KMS-11 (cell line): Measurements from ENCODE around the gene ZIC4.

Experiments
- H2AFZ ChIP-seq: fragments of 200-600 bp; sonication (generic); 2 replicates; pipeline ENCODE4 v1.6.1; 2016; ENCODE audit warnings: antibody characterized with exemption, mixed run types, low read depth
- H3K27ac ChIP-seq: fragments of 200-600 bp; sonication (generic); 2 replicates; pipeline ENCODE4 v1.6.1; 2016; ENCODE audit warnings: mild to moderate bottlenecking, mixed run types
- H3K27me3 ChIP-seq: fragments of 200-600 bp; sonication (generic); 2 replicates; pipeline ENCODE4 v1.6.1; 2017; ENCODE audit warnings: mild to moderate bottlenecking, low read depth, mixed run types, moderate library complexity; ENCODE audit not compliant: insufficient read depth
- H3K36me3 ChIP-seq: fragments of 200-600 bp; sonication (generic); 2 replicates; pipeline ENCODE4 v1.6.1; 2017; ENCODE audit warnings: mild to moderate bottlenecking, mixed run types; ENCODE audit not compliant: insufficient read depth
- H3K4me1 ChIP-seq: fragments of 200-600 bp; sonication (generic); 2 replicates; pipeline ENCODE4 v1.6.1; 2016; ENCODE audit warnings: mild to moderate bottlenecking, low read depth, mixed run types; ENCODE audit not compliant: poor library complexity, severe bottlenecking
- H3K4me2 ChIP-seq: fragments of 200-600 bp; sonication (generic); 2 replicates; pipeline ENCODE4 v1.7.0; 2016; ENCODE audit warnings: mild to moderate bottlenecking, mixed run types
- H3K4me3 ChIP-seq: fragments of 200-600 bp; sonication (generic); IDR thresholded peaks from 2 replicates; pipeline ENCODE4 v1.6.1; 2017; ENCODE audit warnings: low read depth, low read length, mixed read lengths; ENCODE audit not compliant: insufficient read depth
- H3K79me2 ChIP-seq: fragments of 200-600 bp; sonication (generic); 2 replicates; pipeline ENCODE4 v1.6.1; 2016; ENCODE audit warnings: low read depth, mixed run types; ENCODE audit not compliant: insufficient read depth
- H3K9ac ChIP-seq: fragments of 200-600 bp; sonication (generic); 2 replicates; pipeline ENCODE4 v1.6.1; 2016; ENCODE audit warnings: mild to moderate bottlenecking, mixed run types
- H4K20me1 ChIP-seq: fragments of 200-600 bp; sonication (generic); 2 replicates; pipeline ENCODE4 v1.6.1; 2016; ENCODE audit warnings: mild to moderate bottlenecking, mixed run types; ENCODE audit not compliant: insufficient read depth
- CTCF ChIP-seq: fragments of 200-600 bp; sonication (generic); conservative IDR thresholded peaks from 2 replicates; pipeline ENCODE4 v1.6.1; 2017; ENCODE audit warnings: low read depth, mild to moderate bottlenecking, antibody characterized with exemption, low read length, moderate library complexity, mixed read lengths

Gene ZIC4

GRCh38 chr3:147404000-147404799, 2.1 kb downstream of the ZIC4 start:
- Histone ChIP-seq H3K79me2 (no peaks in the 10 kb centered on the region), H3K27me3 (no peaks in the 10 kb centered on the region), H3K4me2 (no peak overlapping the region)

DNA sequence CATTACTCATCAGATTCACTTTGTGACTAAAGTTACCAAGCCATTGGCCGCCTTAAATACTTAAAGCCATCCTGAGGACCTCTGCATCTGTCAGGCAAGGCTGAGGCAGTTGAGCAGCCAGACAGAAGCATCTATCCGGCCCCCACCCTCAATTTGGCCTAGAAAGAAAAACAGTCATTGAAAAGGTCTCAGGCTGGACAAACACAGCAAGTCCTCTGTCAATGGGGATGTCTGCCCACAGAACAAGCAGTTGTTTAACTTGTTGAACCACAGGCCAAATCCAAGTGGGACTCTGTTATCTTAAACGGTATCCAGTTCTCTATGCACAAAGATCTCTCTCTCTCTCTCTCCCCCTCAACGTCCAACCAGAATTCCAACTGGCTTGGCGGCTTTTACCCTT, 2.8 kb downstream of the ZIC4 start:
- no peaks in the 10 kb centered on the region for H3K36me3 ChIP-seq
- H3K4me1 ChIP-seq, result no peaks in the 10 kb centered on the region
- no peak overlapping the region for H2AFZ ChIP-seq
- H3K27me3 ChIP-seq, result no peaks in the 10 kb centered on the region
- no peak for TF ChIP-seq CTCF
- H3K79me2 ChIP-seq, result no peaks in the 10 kb centered on the region
- no peak overlapping the region for H3K4me2 ChIP-seq
- no peaks in the 10 kb centered on the region for H4K20me1 ChIP-seq
- H3K9ac ChIP-seq, result no peak overlapping the region
- no peak overlapping the region for H3K4me3 ChIP-seq
- H3K27ac ChIP-seq, result no peak overlapping the region

More at GRCh38 chr3:147404000-147404799, 2.1 kb downstream of the ZIC4 start:
- Histone ChIP-seq H4K20me1 (no peaks in the 10 kb centered on the region), H3K36me3 (no peaks in the 10 kb centered on the region), H3K9ac (no peak overlapping the region), H2AFZ (no peak overlapping the region), H3K4me1 (no peaks in the 10 kb centered on the region), H3K27ac (no peak overlapping the region), H3K4me3 (no peak overlapping the region)
- TF ChIP-seq CTCF, result no peak

DNA sequence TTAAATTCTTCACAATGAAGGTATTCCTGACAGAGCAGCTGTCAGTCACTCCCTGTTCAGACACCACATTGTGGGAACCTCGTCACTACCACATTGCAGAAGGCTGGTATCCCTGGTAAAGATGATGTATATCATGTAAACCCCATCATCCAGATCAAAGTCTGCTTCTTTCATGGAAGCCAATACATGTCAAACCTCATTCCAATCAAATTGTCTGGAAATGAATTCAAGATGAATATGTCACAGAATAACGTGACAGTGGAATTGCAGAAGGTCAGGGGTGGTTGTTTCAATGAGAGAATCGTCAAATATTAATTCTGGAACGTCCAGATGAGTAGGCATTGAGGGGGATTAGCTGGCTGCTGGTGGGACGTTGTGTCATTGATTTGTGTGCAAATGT, 4.2 kb downstream of the ZIC4 start:
- Histone ChIP-seq H2AFZ (no peak overlapping the region), H3K36me3 (no peaks in the 10 kb centered on the region), H3K4me2 (no peak overlapping the region), H3K27ac (no peak overlapping the region), H3K79me2 (no peaks in the 10 kb centered on the region), H3K27me3 (no peaks in the 10 kb centered on the region), H4K20me1 (no peaks in the 10 kb centered on the region), H3K9ac (no peak overlapping the region), H3K4me1 (no peaks in the 10 kb centered on the region), H3K4me3 (no peak overlapping the region)
- TF ChIP-seq CTCF, result no peak

DNA sequence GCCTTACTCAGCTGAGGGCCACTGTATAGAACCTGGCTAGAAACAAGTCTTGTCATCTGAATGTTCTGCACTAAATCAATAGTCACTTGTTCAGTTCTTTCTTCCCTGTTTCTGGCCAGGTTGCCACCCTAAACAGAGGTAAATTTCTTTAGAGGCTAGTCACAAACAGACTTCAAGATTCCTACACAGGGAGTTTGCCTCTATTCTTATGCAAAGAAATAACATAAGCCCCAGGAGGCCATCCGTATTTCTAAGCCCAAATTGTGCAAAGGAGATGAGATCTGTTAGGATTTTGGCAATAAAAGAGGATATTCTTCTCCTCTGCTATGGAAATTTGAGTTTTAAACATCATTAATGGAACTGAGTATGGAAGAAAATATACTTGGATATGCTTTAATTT, 4.9 kb downstream of the ZIC4 start:
- Histone ChIP-seq H3K4me1 (no peaks in the 10 kb centered on the region), H3K79me2 (no peaks in the 10 kb centered on the region), H3K36me3 (no peaks in the 10 kb centered on the region), H4K20me1 (no peaks in the 10 kb centered on the region), H3K9ac (no peak overlapping the region), H3K4me3 (no peak overlapping the region), H2AFZ (no peak overlapping the region), H3K27me3 (no peaks in the 10 kb centered on the region), H3K4me2 (no peak overlapping the region), H3K27ac (no peak overlapping the region)
- no peak for TF ChIP-seq CTCF
